NK-92 (cell line): Measurements from ENCODE around the gene LRRFIP1.
"Not testable (repeated sequence)": the region's sequence is repeated elsewhere in the genome, so short reads cannot be mapped to it uniquely, and the experiment has no call there.

Experiments
- DNase-seq: peaks from one replicate; lab custom pipeline; 2025; ENCODE audit not compliant: unreplicated experiment; lab: John Stamatoyannopoulos, UW

Gene LRRFIP1

DNA sequence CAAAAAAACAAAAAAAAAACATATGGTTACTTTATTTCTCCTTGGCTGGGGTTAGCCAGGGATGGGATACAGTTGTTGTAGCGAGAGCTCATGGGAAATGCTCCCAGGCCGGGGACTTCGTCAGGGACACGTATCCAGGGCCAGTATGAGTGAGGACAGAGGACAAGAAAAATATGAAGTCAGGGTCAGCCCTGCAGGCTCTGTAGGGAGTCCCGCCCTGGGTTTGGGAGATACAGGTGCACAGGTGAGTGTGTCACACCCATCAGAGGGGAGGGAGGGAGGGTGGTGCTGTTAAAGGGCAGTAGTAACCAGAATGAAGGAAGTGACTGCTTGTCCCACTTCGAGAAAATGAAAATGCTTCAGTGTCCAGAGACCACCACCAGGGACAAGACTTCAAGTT is 115.6 kb downstream of the LRRFIP1 start:
- no peak for DNase-seq

GRCh38 chr2:237743561-237744269 is 116.3 kb downstream of the LRRFIP1 start:
- DNase-seq = no peak

GRCh38 chr2:237744270-237744612 is 116.9 kb downstream of the LRRFIP1 start:
- no peak for DNase-seq

- no peak for DNase-seq
These were observed 117.3 kb downstream of the LRRFIP1 start for GRCh38 chr2:237744613-237745249.

DNA sequence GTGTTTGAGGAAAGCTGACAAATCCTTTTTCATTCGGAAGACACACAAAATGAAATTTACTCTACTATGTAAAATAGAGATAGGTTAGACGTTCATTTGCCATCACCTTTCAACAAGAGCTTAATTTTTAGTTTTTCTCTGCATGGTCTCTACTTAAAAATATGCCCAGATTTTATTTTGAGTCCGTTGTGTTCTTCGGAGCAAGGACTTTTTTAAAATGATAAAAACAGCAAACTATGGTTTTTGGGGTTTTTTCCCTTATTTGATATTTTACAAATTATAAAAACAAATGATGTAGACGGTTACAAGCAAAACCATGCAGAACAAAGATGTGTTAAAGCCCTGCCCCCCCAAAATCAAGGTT is 117.8 kb downstream of the LRRFIP1 start:
- no peak for DNase-seq

- DNase-seq = no peak
These were observed 119.1 kb downstream of the LRRFIP1 start for GRCh38 chr2:237746302-237747080.

DNA sequence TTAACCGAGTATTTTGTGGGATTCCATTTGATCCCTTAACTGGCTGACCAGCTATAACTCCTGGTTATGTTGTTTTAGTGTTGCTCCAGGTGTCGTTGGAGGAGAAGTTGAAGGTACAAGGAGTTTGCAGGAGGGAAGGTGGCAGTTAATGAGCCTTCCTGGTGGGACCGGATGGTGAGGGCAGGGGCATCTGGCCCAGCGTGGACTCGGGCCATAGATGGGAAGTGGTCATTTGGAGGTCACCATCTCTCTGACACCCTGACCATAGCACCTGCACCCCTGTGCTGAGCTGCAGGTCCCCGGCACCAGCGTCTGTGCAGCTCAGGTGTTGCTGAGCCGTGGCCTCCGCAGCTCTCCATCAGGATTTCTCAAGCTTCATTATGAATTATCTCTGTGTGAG is 119.8 kb downstream of the LRRFIP1 start:
- DNase-seq = no peak

GRCh38 chr2:237749002-237749401 is 121.6 kb downstream of the LRRFIP1 start:
- DNase-seq = no peak

DNA sequence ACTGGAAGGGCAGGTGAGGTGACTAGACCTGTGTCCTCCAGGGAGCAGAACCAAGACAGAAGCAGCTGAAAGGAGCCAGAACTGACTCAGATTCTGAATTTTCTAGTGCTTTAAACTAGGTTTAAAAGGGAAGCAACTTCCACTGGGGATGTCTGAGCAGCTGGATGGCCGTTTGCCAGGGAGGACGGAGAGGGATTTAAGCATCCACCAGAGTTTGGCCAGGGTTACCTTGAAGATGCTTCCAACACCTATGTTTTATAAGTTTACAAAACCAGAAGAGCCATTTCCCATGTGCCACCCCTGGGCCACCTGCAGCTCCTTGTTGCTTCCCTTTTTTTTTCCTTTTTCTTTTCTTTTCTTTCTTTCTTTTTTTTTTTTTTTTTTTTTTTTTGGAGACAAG is 122.6 kb downstream of the LRRFIP1 start:
- no peak for DNase-seq

- not testable (repeated sequence) for DNase-seq
These were observed 123.1 kb downstream of the LRRFIP1 start for GRCh38 chr2:237750441-237750840.

GRCh38 chr2:237752761-237753165 is 125.4 kb downstream of the LRRFIP1 start:
- no peak for DNase-seq

GRCh38 chr2:237754182-237754581 is 126.8 kb downstream of the LRRFIP1 start:
- DNase-seq = no peak

GRCh38 chr2:237754626-237755248 is 127.3 kb downstream of the LRRFIP1 start:
- DNase-seq = no peak

- DNase-seq = no peak
These were observed 130.2 kb downstream of the LRRFIP1 start for GRCh38 chr2:237757616-237758015.

DNA sequence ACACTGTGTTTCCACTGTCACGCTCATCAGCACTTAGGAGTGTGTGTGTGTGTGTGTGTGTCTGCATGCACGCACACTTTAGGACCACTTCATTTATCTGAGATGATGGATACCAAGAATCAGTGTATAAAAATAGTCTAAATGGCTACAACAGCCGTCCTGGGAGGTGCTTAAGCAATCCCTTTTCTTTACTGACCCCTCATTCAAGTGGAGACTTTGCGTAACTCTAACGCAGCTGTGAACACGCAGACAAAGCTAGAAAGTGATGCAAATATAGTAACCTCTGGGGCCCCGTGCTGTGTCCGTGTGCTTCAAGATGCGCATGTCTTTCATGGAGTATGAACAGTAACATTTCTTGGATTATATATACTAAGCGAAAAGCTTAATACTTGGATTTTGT is 130.8 kb downstream of the LRRFIP1 start:
- DNase-seq = no peak

DNA sequence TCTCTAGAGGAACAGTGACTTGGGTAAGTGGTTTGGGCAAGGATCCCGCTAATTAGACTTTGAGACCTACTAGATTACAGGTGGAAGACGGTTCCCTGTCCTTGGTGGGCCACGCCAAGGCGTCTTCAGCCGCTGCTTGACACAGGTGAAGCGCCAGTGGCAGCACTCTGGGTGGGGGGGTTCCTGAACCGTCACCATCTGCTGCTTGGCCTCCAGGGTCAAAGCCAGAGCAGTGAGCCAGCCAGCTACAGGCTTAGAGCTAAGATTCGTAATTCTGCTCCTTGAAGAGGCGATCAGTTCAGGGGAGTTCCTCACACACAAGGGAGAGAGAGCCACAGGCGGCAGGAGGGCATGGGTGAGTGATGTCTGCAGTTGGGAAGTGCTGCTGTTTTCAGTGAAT is 131.8 kb downstream of the LRRFIP1 start:
- DNase-seq = no peak

- no peak for DNase-seq
These were observed 133.4 kb downstream of the LRRFIP1 start for GRCh38 chr2:237760506-237761502.

DNA sequence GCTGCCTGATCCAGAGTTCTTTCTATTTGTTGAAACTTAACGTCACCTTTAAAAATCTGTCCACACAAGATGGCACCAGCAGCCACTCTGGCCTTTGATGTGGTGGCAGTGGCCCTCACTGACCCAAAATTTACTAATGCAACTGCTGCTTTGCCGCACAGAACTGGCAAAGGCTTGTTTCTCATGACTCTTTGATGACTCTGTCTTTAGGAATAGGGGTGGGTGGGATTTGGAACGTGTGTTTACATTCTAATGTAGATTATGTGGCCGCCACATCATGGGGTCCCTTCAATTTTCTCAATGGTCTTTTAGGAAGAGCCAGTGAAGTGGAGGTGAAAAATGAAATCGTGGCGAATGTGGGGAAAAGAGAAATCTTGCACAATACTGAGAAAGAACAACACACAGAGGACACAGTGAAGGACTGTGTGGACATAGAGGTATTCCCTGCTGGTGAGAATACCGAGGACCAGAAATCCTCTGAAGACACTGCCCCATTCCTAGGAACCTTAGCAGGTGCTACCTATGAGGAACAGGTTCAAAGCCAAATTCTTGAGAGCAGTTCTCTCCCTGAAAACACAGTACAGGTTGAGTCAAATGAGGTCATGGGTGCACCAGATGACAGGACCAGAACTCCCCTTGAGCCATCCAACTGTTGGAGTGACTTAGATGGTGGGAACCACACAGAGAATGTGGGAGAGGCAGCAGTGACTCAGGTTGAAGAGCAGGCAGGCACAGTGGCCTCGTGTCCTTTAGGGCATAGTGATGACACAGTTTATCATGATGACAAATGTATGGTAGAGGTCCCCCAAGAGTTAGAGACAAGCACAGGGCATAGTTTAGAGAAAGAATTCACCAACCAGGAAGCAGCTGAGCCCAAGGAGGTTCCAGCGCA is 135.2 kb downstream of the LRRFIP1 start:
- DNase-seq = not testable (repeated sequence)

DNA sequence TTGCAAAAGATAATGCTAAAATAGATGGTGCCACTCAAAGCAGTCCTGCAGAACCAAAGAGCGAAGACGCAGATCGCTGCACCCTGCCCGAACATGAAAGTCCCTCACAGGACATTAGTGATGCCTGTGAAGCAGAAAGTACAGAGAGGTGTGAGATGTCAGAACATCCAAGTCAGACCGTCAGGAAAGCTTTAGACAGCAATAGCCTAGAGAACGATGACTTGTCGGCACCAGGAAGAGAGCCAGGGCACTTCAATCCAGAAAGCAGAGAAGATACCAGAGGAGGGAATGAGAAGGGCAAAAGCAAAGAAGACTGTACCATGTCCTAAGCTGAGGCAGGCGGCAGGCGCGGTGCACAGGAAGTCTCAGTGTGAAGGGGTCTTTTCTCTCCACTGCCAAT is 136.4 kb downstream of the LRRFIP1 start:
- no peak for DNase-seq

DNA sequence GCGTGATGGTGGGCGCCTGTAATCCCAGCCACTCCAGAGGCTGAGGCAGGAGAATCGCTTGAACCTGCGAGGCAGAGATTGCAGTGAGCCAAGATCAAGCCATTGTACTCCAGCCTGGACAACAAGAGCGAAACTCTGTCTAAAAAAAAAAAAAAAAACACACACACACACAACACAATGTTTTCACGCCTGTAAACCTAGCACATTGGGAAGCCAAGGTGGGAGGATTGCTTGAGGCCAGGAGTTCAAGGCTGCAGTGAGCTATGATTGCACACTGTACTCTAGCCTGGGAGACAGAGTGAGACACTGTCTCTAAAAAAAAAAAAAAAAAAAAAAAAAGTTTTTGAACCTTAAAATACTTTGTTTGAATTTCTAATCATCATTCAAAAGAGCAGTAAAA is 137.7 kb downstream of the LRRFIP1 start:
- not testable (repeated sequence) for DNase-seq
